Measurements from ENCODE around the gene DNAJB1. TPM values are rescaled to one million over a fixed set of nuclear protein-coding genes. Genes with fewer than 3 reads are reported as not detected.

Gene DNAJB1
- total and polyA plus RNA-seq, 2 experiments from 2014 or later: 41.8 to 82.8 TPM

DNA sequence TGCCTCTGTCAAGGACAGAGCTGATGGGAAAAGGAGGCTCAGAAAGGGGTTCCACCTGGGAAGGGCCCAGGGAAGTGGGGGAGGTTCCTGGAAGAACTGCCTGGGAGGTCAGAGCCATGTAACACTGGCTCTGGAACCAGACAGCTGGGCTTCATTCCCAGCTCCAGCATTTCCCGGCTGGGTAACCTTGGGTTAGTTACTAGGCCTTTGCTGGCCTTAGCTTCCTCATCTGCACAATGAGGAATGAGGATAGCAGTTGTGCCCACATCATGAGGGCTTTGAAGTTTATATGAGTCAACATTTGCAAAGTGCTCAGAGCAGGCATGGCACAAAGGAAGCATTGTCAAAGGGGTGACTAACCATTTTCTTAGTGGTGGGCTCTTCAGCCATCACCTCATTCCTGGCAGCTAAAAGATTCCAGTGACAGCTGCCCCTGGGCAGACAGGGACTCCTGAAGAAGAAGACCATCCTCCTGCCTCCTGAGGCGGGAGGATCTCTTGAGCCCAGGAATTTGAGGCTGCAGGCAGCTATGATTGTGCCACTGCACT lies 1.7 kb upstream of the DNAJB1 start:
- no peaks in the 10 kb centered on the region for H3K27me3 ChIP-seq
- no peak overlapping the region for H3K4me3 ChIP-seq
- DNase-seq (ENCODE audit: low read depth in 1 of 2, low spot score in 1 of 2): peak in 1 of 2 donors; percentile 70
- H3K9me3 ChIP-seq (ENCODE audit: low read depth): no peaks in the 10 kb centered on the region
- H3K27ac ChIP-seq: no peak overlapping the region
- peaks cover 10% of the 10 kb centered on the region for H3K4me1 ChIP-seq (ENCODE audit: low read depth)
- no peak for TF ChIP-seq CTCF (IDR thresholded peaks at IDR 0.05; ENCODE audit: low read depth, low read length)
- peaks cover 14% of the 10 kb centered on the region for H3K36me3 ChIP-seq

DNA sequence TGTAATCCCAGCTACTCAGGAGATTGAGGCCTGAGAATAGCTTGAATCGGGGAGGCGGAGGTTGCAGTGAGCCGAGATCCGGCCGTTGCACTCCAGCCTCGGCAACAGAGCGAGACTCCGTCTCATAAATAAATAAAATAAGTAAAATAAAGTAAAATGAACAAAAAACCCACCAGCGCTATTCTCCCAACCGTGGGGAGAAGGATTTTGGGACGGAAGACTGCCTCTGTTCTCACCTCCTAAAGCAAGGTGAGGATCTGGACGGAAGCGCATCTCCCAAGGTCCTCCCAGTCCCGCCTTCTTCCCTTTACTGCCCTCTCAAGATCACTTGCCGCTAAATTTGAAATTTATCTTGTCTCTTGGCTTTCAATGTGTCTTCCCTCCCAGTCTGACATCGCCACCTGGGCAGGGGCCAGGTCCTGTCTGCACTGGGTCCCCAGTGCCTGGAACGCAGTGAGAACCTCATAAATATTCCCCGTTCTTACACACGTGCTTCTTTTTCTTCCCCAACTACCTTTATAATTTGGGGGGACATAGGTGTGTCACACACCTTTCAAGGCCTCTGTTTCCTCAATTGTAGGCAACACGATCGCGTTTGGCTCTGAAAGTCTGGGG lies 1.2 kb upstream of the DNAJB1 start:
- DNase-seq (ENCODE audit: low read depth in 1 of 2, low spot score in 1 of 2): no peak
- no peak for TF ChIP-seq CTCF (IDR thresholded peaks at IDR 0.05; ENCODE audit: low read depth, low read length)
- Histone ChIP-seq H3K4me3 (no peak overlapping the region), H3K36me3 (peaks cover 20% of the 10 kb centered on the region), H3K27me3 (no peaks in the 10 kb centered on the region), H3K27ac (no peak overlapping the region), H3K9me3 (ENCODE audit: low read depth) (no peaks in the 10 kb centered on the region), H3K4me1 (ENCODE audit: low read depth) (peaks cover 10% of the 10 kb centered on the region)

DNA sequence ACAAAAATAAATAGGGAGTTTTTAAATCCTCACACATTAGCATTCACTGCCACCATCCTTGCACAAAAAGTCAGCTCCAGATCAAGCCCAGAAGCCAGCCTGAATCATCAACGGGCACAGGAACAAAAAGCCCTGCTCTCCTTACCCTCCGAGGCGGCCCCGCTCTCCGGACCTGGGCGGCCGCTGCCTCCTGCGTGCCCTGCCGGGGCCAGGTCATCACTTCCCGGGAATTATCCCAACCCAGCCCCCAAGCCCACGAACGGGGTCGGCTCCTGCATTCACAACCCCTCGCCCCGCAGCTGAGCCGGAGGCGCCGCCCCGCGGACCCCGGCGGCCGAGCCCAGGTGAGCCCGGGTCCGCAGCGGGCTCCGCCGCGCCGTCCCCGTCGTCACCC lies 754 bp downstream of the DNAJB1 start:
- peak; percentile 37 to 62 for DNase-seq (ENCODE audit: low read depth in 1 of 2, low spot score in 1 of 2)
- peaks cover 21% of the 10 kb centered on the region for H3K36me3 ChIP-seq
- peak overlapping the region; percentile 86 for H3K27ac ChIP-seq
- no peak for TF ChIP-seq CTCF (IDR thresholded peaks at IDR 0.05; ENCODE audit: low read depth, low read length)
- no peaks in the 10 kb centered on the region for H3K9me3 ChIP-seq (ENCODE audit: low read depth)
- H3K27me3 ChIP-seq: no peaks in the 10 kb centered on the region
- H3K4me1 ChIP-seq (ENCODE audit: low read depth): peaks cover 10% of the 10 kb centered on the region
- H3K4me3 ChIP-seq: peak overlapping the region; percentile 84

- no peak for DNase-seq (ENCODE audit: low read depth in 1 of 2, low spot score in 1 of 2)
- H3K9me3 ChIP-seq (ENCODE audit: low read depth): no peaks in the 10 kb centered on the region
- H3K4me3 ChIP-seq: peak overlapping the region; percentile 84
- no peaks in the 10 kb centered on the region for H3K27me3 ChIP-seq
- H3K4me1 ChIP-seq (ENCODE audit: low read depth): peaks cover 10% of the 10 kb centered on the region
- no peak for TF ChIP-seq CTCF (IDR thresholded peaks at IDR 0.05; ENCODE audit: low read depth, low read length)
- H3K27ac ChIP-seq: no peak overlapping the region
- H3K36me3 ChIP-seq: peaks cover 21% of the 10 kb centered on the region
Measured at GRCh38 chr19:14516746-14517438, 1.3 kb downstream of the DNAJB1 start.

DNA sequence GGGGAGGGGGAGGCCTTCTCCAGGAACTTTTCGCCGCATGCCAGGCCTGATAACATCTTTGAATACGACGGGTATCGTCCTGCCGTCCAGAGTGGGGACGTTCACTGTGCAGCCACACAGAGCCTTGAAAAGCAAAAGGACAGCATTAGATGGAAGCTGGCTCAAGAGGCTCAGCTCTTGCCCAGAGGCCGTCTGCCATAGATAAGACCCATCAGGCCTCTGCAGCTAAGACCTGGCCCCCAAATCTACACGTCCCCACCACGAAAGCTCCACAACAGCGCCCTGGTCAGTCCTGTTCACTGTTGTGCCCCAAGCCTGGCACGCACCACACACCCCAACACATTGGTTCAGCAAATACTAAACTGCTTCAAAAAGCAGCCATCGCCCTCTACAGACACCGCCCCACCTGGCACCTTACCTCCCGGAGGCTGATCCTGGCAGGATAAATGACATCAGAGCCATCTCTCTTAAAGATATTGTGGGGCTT lies 2.1 kb downstream of the DNAJB1 start:
- Histone ChIP-seq H3K27ac (no peak overlapping the region), H3K4me3 (peak overlapping the region; percentile 84), H3K4me1 (ENCODE audit: low read depth) (peaks cover 10% of the 10 kb centered on the region), H3K9me3 (ENCODE audit: low read depth) (no peaks in the 10 kb centered on the region), H3K36me3 (peaks cover 21% of the 10 kb centered on the region), H3K27me3 (no peaks in the 10 kb centered on the region)
- TF ChIP-seq CTCF (IDR thresholded peaks at IDR 0.05; ENCODE audit: low read depth, low read length): no peak
- DNase-seq (ENCODE audit: low read depth in 1 of 2, low spot score in 1 of 2): no peak
